GM21737 (cell line): ENCODE measurements around the gene IL13RA1.
A peak's percentile ranks its signal among the peaks of the same experiment; 100 is the strongest.
"Not testable (repeated sequence)": the region's sequence is repeated elsewhere in the genome, so short reads cannot be mapped to it uniquely, and the experiment has no call there.

ENCODE experiments used
- ATAC-seq: cut with Tn5 transposase; IDR thresholded peaks from one replicate; pipeline ENCODE4 v1.9.1; 2021; ENCODE audit warnings: mild to moderate bottlenecking, moderate library complexity; ENCODE audit not compliant: unreplicated experiment

IL13RA1 gene

DNA sequence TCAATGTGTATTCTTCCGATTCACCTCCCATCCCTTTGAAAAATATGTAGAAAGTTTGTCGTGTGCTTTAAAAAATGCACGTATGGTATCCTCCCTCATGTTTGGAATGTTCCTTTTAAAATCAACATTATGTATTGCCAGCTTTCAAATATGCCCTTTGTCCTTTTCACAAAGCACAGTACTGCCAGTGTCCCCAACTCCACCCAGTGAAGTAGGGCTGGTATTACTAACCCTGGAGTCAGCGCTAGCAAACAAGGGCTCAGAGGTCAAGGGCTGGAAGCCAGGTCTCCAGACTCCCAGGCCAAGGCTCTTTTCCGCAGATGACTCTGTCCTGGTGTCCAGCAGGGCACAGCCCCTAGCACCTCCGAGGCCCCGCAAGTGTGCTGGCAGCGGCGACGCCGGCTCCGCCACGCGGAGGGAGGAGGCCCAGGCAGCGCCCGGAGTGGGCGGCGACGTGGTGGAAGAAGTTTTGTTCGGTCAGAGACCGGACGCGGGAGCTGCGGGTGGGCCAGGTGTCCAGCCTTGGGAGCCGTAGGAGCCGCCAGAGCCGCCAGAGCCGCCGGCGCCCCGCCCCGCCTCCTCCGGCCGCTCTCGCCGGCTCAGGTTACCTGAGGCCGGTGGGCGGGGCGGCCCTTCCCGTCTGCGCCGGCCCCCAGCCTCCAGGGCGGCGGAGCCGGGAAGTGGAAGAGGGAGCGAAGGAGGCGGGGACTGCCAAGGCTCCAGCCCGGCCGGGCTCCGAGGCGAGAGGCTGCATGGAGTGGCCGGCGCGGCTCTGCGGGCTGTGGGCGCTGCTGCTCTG lies at the start of gene IL13RA1:
IL13RA1 (plus strand) TSS at position 720 of the 799 bp plus-strand sequence; CDS start at position 753, 33 bp downstream.
- ATAC-seq, result peak; percentile 63

DNA sequence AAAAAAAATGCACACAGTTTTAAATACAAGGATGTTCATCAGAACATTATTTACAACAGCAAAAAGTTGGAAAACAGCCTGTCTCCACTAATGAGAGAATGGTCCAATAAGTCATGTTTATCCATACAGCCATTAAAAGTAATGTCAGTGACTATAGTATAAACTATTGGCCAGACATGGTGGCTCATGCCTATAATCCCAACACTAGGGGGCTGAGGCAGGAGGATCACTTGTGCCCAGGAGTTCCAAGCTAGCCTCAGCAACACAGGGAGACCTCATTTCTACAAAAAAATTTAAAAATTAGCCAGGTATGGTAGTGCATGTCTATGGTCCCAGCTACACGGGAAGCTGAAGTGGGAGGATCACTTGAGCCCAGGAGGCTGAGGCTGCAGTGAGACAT lies 48.1 kb upstream of the IL13RA1 start:
- ATAC-seq, result no peak

DNA sequence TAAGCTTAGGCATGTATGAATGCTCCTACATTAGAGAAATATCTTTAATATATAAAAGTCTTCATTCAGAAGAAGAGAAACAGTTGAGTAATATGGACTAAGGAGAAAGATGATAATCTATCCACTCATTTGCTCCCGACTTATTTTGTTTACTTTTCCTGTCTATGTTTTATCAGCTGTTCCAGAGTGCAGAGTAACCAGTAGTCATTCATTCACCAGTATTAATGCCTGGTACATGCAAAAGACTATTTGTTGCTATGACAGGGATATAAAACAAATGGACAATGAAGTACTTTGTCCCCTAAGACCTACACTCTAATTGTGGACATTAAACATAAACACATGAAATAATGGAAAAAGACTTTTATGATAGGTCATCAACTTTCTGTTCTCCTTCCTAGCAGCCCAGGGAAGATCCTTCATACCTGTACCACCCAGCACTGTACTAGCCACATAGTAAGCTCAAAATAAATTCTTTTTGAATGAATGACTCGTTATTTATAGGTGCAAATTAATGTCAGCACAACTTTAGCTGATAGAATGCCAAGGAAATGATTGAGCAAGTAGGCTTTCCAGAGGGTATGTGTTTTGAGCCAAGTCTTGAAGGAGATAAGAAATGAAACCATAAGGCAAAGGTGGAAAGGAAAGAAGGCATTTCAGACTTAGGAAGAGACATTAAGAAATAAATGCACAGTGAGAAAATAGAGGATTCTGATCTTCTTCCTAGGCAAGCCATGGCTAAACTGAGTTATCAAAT lies 45.0 kb upstream of the IL13RA1 start:
- ATAC-seq, result no peak

DNA sequence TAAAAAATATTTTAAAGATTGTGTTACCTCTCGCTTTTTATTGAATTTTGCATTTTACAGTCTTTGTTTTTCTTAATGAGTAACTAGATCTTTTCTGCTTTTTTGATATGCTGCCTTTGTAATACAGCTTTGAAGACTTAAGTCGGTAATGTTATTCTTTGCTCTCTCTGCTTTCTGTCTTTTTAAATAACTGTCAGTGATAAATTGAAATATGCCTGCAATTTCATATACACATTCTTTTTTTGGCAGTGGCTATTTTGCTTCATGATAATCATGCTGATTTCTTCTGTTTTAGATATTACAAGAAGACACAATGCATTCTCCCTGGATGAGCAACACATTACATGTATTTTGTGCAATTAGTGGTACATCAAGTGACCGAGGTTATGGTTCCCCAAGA lies 42.0 kb upstream of the IL13RA1 start:
- ATAC-seq, result no peak

DNA sequence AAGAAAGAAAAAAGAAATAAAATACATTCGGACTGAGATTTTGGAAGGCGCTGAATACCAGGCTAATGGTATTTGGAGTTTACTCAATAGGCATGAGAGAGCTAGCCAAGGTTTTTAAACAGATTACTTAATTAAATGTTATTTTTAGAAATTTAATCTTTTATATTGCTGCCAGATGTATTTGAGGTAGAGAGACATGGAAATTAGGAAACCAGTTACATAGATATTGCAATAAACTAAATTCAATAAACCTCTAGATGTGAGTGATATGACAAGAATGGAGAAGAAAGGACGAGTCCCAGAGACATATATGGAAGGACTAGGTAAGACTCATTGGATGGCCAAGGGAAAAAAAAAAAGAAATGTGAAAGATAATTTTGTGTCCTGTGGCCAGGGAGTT lies 38.5 kb upstream of the IL13RA1 start:
- no peak for ATAC-seq

DNA sequence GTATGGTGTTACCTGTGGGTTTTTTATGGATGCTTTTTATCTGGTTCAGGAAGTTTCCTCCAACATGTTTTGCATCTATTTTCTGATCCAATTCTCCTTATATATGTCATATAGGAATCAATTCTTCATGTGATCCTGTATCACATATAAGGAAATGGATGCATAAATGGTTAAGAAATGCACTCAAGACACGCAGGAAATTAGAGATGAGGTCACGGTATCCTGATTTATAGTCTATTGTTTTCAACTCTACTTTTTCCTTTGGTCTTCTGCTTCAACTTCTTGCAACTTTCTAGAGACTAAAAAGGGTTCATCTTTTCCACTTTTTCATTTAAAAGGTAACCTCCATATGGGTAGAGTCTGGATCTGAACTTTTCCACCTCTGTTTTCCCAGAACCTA lies 33.6 kb upstream of the IL13RA1 start:
- ATAC-seq, result no peak

DNA sequence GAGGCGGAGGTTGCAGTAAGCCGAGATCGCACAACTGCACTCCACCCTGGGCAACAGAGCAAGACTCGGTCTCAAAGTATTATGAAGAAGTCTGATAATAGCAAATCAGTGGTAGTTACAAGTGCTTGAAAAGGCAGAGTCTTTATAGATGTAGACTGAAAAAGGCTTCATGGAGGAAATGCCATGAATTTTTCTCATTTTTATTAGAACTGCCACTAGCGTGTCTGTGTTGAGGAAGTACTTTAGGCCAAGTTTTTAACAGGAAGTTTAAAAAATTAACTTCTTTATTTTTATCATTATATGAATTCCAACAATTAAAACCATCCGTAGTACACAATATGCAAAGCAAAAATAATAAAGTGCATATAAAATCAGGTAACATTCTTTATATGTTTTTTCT lies 32.8 kb upstream of the IL13RA1 start:
- ATAC-seq, result no peak

DNA sequence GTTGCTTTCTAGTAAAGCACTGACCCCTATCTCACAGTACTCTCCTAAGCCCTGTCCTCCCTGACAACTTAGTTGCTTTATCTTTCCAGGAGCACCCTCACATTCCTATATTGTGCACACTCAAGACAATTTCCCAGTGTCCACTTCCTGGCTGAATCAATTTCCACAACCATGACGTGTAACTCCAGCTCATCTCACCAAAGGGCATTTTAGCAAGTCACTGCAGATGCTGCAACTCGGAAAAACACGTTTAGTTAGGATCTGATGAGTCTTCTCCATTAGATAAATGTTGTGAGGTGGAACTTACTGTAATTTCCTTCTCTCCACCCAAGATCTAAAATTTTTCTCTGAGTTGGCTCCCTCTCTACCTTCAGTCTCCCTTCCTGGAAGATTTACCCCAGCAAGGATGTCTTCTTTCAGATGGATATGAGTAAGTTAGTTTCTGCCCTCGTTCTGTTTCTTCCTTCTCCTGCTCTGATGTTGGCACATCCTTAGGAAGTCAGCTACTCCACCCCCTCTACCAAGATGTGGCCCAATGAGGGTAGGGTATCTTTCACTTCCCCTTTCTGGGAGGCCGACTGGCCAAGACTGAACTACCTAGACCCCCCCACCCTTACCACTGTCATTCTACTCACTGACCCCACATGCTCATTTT lies 28.8 kb upstream of the IL13RA1 start:
- ATAC-seq, result no peak

DNA sequence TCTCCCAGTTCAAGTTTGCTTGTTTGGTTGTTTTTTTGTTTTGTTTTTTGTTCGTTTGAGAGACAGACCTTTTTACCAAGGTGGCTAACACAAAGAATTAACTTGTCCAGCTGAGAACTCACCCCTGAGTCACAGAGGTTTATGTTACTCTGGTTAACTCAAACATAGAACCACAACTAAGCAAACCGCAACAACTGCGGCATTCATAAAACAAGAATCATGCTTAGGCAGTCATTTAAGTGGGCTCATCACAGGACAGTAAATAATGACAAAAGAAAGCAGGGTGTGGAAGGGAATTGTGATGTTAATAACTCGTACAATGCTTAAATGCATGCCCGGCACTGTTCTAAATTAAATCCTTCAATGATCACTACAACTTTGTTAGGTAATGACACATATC lies 24.7 kb upstream of the IL13RA1 start:
- no peak for ATAC-seq

DNA sequence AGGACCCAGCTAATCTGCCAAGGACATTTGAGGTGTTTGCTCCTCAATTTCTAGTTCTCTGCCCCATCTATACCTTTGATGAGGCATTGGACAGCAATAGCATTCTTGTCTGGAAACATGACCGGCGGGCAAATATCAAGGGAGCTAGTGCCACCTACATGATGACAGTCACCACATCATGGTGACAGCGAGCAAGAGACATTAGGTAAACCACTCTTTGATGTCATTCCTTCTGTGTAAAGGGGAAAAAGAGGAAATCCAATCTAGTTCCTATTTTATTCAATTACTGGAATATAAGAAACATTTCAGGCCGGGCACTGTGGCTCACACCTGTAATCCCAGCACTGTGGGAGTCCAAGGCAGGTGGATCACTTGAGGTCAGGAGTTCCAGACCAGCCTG lies 20.7 kb upstream of the IL13RA1 start:
- ATAC-seq, result no peak

DNA sequence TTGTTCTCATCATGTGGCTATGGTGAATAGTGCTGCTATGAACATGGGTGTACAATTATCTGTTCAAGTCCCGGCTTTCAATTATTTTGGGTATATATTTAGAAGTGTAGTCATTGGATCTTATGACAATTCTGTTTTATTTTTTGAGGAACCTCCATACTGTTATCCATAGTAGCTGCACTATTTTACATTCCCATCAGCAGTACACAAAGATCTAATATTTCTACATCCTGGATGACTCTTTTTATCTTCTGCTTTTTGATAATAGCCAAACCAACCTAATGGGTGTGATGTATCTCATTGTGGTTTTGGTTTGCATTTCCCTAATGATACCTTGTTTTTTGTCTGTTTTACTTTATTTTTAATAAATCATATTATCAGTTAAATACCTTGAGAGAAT lies 12.9 kb upstream of the IL13RA1 start:
- no peak for ATAC-seq

DNA sequence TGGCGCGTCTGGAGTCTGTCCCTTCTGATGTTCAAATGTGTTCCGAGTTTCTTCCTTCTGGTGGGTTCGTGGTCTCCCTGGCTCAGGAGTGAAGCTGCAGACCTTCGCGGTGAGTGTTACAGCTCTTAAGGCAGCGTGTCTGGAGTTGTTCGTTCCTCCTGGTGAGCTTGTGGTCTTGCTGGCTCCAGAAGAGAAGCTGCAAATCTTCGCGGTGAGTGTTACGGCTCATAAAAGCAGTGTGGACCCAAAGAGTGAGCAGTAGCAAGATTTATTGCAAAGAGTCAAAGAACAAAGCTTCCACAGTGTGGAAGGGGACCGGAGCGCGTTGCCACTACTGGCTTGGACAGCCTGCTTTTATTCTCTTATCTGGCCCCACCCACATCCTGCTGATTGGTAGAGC lies 11.5 kb upstream of the IL13RA1 start:
- not testable (repeated sequence) for ATAC-seq

DNA sequence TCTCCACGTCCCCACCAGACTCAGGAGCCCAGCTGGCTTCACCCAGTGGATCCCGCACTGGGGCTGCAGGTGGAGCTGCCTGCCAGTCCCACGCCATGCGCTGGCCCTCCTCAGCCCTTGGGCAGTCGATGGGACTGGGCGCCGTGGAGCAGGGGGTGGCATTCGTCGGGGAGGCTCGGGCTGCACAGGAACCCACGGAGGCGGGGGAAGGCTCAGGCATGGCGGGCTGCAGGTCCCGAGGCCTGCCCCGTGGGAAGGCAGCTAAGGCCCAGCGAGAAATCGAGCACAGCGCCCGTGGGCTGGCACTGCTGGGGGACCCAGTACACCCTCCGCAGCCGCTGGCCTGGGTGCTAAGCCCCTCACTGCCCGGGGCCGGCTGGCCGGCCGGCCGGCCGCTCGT lies 10.6 kb upstream of the IL13RA1 start:
- not testable (repeated sequence) for ATAC-seq

DNA sequence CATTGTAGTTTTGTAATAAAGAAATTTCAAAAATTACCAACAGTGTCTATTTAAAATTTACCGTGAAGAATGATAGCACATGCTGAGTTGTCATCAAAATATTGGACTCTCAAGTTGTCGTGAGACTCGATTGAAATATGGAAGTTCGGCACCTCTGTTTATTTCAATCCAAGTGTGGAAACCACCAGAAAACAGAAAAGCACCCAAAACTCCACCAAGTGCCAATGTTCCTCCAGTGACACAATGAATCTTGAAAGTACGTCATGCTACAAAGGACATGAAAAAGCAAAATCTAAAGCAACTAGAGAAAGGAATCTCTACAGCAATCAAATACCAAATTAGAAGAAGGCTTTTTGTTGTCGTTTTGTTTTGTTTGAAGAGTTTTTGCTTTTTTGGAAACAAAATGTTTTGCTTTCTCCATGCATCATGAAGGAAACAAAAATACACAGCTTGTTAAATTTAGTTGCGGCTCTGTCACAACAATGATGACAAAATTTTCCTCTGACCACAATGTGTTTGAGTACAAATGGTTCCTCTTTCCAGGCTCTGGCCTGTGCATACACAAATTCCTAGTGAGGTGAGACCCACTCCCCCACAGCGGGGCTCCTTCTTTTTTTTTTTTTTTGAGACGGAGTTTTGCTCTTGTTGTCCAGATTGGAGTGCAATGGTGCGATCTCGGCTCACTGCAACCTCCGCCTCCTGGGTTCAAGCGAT lies 9.6 kb upstream of the IL13RA1 start:
- ATAC-seq, result no peak

DNA sequence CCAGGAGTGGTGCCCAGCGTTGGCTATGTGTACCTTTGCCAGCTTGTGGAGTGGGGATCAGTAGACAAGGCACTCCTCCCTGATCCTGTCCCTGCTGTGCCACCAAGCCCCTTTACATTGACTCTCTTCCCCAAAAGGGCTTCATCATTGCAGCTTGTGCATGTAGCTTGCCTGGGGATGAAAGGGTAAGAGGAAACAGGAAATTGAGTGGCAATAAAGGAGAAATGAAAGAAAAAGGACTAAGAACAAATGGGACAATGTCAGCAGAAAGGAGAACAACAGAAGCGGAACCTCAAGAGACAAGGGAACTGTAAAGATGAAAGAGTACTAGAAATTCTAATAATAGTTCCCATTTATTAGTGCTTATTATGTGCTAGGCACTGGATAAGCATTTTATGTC lies 8.7 kb upstream of the IL13RA1 start:
- no peak for ATAC-seq

DNA sequence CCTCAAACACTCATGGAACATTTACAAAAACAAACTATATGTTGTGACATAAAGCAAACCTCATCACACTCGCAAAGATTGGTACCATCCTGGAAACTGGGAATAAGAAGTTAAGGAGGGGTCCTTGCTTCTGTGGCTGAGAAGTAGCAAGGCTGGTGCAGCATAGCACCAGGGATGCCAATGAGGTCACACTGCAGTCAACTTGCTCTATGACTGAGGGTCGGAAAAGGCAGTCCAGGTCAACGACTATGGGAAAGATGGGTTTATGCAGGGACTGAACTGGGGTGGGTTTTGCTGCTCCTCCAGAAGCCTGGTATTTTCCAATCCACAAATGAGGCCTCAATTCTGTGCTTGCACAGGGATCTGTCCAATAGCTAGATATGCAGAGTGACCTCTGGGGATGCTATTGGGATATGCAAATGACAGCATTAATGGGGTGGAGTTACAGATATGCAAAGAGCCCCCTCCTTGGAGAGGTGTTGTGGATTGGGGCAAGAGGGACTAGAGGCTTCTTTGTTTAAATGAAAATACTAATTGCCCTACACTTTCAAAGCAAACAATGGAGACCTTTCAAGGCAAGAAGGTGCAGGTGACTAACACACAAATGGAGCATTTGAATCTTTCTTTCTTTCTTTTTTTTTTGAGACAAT lies 7.2 kb upstream of the IL13RA1 start:
- no peak for ATAC-seq

DNA sequence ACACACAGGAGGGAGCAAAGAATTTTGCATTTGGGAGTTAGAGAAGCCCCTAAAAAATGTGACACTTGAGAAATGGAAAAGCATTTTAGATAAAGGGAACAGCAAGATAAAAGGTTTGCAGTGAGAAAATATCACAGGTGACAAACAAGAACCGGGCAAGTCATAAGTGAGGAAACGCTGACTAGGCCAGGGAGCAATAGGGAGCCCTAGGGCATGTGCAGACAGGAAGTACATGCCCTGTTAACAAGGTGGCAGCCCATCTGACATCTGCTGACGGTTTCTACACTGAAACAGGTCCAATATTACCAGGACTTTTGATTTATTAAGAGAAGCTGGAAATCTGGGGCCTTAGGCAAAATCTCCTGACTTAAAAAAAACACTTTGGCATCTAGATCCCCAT lies 4.0 kb upstream of the IL13RA1 start:
- no peak for ATAC-seq

DNA sequence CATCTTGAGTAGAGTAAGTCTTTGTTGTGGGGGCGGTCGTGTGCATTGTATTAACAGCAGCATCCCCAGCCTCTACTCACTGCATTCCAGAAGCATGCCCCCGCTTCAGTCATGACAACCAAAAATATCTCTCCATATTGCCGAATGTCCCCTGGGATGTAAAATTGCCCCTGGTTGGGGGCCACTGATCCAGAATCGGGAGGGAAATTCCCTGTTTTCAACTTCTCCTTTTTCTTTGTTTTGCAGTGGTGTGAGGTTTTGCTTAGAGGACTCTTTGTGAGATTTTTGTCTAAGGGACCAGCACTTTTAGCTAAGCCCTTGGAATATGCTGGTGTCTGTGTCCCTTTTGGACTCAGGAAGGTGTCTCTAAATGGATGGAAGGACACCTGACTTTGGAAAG lies 3.0 kb upstream of the IL13RA1 start:
- ATAC-seq, result no peak

DNA sequence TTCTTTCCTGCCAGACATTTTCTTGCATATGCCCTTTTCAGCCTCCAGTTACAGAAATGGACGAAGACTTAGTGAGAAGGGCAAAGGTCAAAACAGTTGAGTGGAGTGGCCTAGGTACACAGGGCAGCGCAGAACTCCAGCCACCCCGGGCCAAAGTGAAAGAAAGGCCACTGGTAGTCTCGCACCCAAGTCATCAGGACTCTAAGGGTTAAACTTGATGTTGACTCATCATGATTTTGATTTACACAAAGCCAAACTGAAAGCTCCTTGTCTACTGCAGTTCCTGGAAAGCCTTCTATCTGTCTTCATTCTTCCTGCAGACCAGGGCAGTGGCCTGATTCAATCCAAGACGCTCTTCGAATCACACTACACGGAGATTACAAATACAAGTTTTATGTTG lies 2.6 kb upstream of the IL13RA1 start:
- no peak for ATAC-seq

DNA sequence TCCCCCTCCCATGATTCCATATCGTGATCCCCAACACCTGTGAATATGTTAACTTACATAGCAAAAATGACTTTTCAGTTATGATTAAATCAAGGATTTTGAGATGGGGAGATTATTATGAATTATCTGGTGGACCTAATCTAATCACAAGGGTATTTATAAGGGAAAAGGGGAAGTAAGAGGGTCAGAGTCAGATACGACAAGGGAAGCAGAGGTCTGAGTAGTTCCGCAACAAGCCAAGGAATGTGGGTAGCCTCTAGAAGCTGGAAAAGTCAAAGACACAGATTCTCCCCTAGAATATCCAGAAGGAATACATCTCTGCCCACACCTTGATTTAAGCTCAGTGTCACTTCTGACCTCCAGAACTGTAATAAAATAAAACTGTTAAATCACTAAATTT lies 1.0 kb upstream of the IL13RA1 start:
- ATAC-seq, result no peak
